Subcutaneous adipose tissue (tissue), 4 donors: Measurements from ENCODE around the gene PILRB. TPM values are rescaled to one million over a fixed set of nuclear protein-coding genes. Genes with fewer than 3 reads are reported as not detected.

Experiments
- CTCF ChIP-seq: fragments of 450-650 bp; IDR thresholded peaks from one replicate; pipeline ENCODE4 v1.5.1; 2016; ENCODE audit warnings: low read depth, mild to moderate bottlenecking, control low read depth, antibody characterized with exemption, moderate library complexity
- total RNA-seq, 4 donors: library from RNA; depleted of rRNA; stranded (reverse); fragments of >200 nt; gene quantifications; one replicate each; pipeline ENCODE4 v1.1.0, GENCODE V29; 2016

PILRB gene
- total RNA-seq, 4 donors from 2014 or later = 21.8 to 154 (median 34.0) TPM

GRCh38 chr7:100372256-100372655 is 14.3 kb downstream of the PILRB start:
- TF ChIP-seq CTCF = no peak

- TF ChIP-seq CTCF = no peak
These were observed 14.8 kb downstream of the PILRB start for GRCh38 chr7:100372694-100373093.

- TF ChIP-seq CTCF = no peak
These were observed 15.4 kb downstream of the PILRB start, which contains the start of gene PILRA for GRCh38 chr7:100373261-100373831. TSS of gene PILRA (plus strand) at chr7:100373487. CDS start at chr7:100373657, 170 bp downstream.

GRCh38 chr7:100374601-100375000 is 16.7 kb downstream of the PILRB start:
- no peak for TF ChIP-seq CTCF

GRCh38 chr7:100376066-100376465 is 18.1 kb downstream of the PILRB start:
- TF ChIP-seq CTCF = no peak

- no peak for TF ChIP-seq CTCF
These were observed 20.3 kb downstream of the PILRB start for GRCh38 chr7:100378114-100378755.

- no peak for TF ChIP-seq CTCF
These were observed 22.3 kb downstream of the PILRB start for GRCh38 chr7:100380196-100380595.
